ENCODE data around the gene CHD9.

- TF ChIP-seq, protein P1, sequence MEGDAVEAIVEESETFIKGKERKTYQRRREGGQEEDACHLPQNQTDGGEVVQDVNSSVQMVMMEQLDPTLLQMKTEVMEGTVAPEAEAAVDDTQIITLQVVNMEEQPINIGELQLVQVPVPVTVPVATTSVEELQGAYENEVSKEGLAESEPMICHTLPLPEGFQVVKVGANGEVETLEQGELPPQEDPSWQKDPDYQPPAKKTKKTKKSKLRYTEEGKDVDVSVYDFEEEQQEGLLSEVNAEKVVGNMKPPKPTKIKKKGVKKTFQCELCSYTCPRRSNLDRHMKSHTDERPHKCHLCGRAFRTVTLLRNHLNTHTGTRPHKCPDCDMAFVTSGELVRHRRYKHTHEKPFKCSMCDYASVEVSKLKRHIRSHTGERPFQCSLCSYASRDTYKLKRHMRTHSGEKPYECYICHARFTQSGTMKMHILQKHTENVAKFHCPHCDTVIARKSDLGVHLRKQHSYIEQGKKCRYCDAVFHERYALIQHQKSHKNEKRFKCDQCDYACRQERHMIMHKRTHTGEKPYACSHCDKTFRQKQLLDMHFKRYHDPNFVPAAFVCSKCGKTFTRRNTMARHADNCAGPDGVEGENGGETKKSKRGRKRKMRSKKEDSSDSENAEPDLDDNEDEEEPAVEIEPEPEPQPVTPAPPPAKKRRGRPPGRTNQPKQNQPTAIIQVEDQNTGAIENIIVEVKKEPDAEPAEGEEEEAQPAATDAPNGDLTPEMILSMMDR (IDR thresholded peaks at IDR 0.05; ENCODE audit: insufficient read depth, low read depth, low read length), result no peak
- no peak for TF ChIP-seq EZH2 (IDR thresholded peaks at IDR 0.05; ENCODE audit: insufficient read depth, low read length)
Measured at GRCh38 chr16:53232826-53233529, 178.2 kb downstream of the CHD9 start.

All from astrocyte (in vitro differentiated cells and primary cell).